H1 (cell line): ENCODE measurements around the gene PDE4D. TPM values are rescaled to one million over a fixed set of nuclear protein-coding genes. Genes with fewer than 3 reads are reported as not detected.

Experiments used
- CTCF ChIA-PET: fragments of 300-600 bp; sonication (Branson Sonifier 250); formaldehyde crosslinking; loops from one replicate; lab custom pipeline; 2021; ENCODE audit not compliant: partially characterized antibody; lab: Charles Lee
- POLR2A ChIA-PET: fragments of 300-600 bp; sonication (Branson Sonifier 250); formaldehyde crosslinking; loops from one replicate; lab custom pipeline; 2021; ENCODE audit warnings: inconsistent platforms; ENCODE audit not compliant: partially characterized antibody; lab: Charles Lee
- DNase-seq, 2 experiments: peaks; one replicate each; pipeline versions ENCODE4 v3.0.0 to v3.0.0-alpha.2; 2010 to 2022; ENCODE audit warnings: low spot score in 2 of 2, low read depth in 1 of 2, mixed read lengths in 1 of 2
- FAIRE-seq: peaks from 2 replicates; lab custom pipeline; 2011; peaks lifted over from hg19 to GRCh38; lab: Jason Lieb, UNC
- H2AFZ ChIP-seq: 2 replicates; pipeline ENCODE4 v1.8.1; 2012; ENCODE audit warnings: low read length, inconsistent platforms
- H2AK5ac ChIP-seq: 2 replicates; pipeline ENCODE4 v1.6.1; 2013; ENCODE audit warnings: low read depth, low read length
- H2BK120ac ChIP-seq: replicated peaks from 2 replicates; pipeline ENCODE3; 2013; ENCODE audit warnings: low read depth, low read length, inconsistent platforms
- H2BK12ac ChIP-seq: 2 replicates; pipeline ENCODE4 v1.6.1; 2013; ENCODE audit warnings: low read depth, low read length
- H2BK15ac ChIP-seq: 2 replicates; pipeline ENCODE4 v1.6.1; 2013; ENCODE audit warnings: low read length
- H2BK20ac ChIP-seq: 2 replicates; pipeline ENCODE4 v1.6.1; 2013; ENCODE audit warnings: low read length
- H2BK5ac ChIP-seq: 2 replicates; pipeline ENCODE4 v1.6.1; 2013; ENCODE audit warnings: low read depth, low read length
- H3K14ac ChIP-seq: 2 replicates; pipeline ENCODE4 v1.6.1; 2013; ENCODE audit warnings: inconsistent platforms; ENCODE audit not compliant: insufficient read length
- H3K18ac ChIP-seq: 2 replicates; pipeline ENCODE4 v1.6.1; 2013; ENCODE audit warnings: low read length; ENCODE audit errors: extremely low read depth
- H3K23ac ChIP-seq: 2 replicates; pipeline ENCODE4 v1.6.1; 2013; ENCODE audit warnings: inconsistent platforms; ENCODE audit not compliant: insufficient read length
- H3K23me2 ChIP-seq: 2 replicates; pipeline ENCODE4 v1.6.1; 2013; ENCODE audit warnings: low read depth, low read length
- H3K27ac ChIP-seq: 2 replicates; pipeline ENCODE4 v1.6.1; 2011; ENCODE audit warnings: low read depth, low read length, inconsistent platforms
- H3K27me3 ChIP-seq, 4 experiments: replicated peaks in 1 of 4; 1 replicate in 1 of 4; 2 replicates in 3 of 4; pipeline versions ENCODE4 v1.6.1 to v1.8.1; 2011 to 2013; ENCODE audit warnings: low read length in 3 of 4, mild to moderate bottlenecking in 3 of 4, inconsistent platforms in 2 of 4, mixed read lengths in 2 of 4, moderate library complexity in 1 of 4; ENCODE audit not compliant: control insufficient read depth in 3 of 4, insufficient read depth in 3 of 4; ENCODE audit errors: extremely low read depth in 1 of 4
- H3K36me3 ChIP-seq, 4 experiments: 2 replicates each; pipeline versions ENCODE4 v1.6.1 to v1.8.1; 2011 to 2013; ENCODE audit warnings: mild to moderate bottlenecking in 4 of 4, low read length in 3 of 4, moderate library complexity in 2 of 4, control low read depth in 1 of 4, inconsistent platforms in 1 of 4; ENCODE audit not compliant: insufficient read depth in 4 of 4, control insufficient read depth in 2 of 4
- H3K4ac ChIP-seq: replicated peaks from 2 replicates; pipeline ENCODE3; 2013; ENCODE audit warnings: low read length, low read depth, mixed read lengths, inconsistent platforms; ENCODE audit not compliant: insufficient read length
- H3K4me1 ChIP-seq, 4 experiments: replicated peaks in 1 of 4; 1 replicate in 1 of 4; 2 replicates in 3 of 4; pipeline versions ENCODE4 v1.6.1 to v1.8.1; 2011 to 2013; ENCODE audit warnings: low read length in 3 of 4, inconsistent platforms in 2 of 4, mixed read lengths in 1 of 4; ENCODE audit not compliant: insufficient read depth in 4 of 4, control insufficient read depth in 3 of 4
- H3K4me2 ChIP-seq, 2 experiments: 2 replicates each; pipeline versions ENCODE4 v1.6.1 to v1.8.1; 2011 to 2013; ENCODE audit warnings: low read depth in 2 of 2, low read length in 2 of 2, control low read depth in 1 of 2, inconsistent platforms in 1 of 2, mild to moderate bottlenecking in 1 of 2; ENCODE audit not compliant: insufficient read depth in 1 of 2
- H3K4me3 ChIP-seq, 4 experiments: fragments of 200-600, 300-600 bp in 1 of 4; sonication (generic), shearing (Covaris generic), sonication (Bioruptor Twin) in 1 of 4; 2 replicates each; pipeline versions ENCODE4 v1.5.1 to v1.8.1; 2011 to 2016; ENCODE audit warnings: low read length in 4 of 4, low read depth in 3 of 4, control low read depth in 2 of 4, inconsistent platforms in 2 of 4, mild to moderate bottlenecking in 2 of 4, mixed read lengths in 1 of 4, moderate library complexity in 1 of 4; ENCODE audit not compliant: insufficient read depth in 2 of 4; ENCODE audit errors: extremely low read depth in 1 of 4
- H3K56ac ChIP-seq: replicated peaks from 2 replicates; pipeline ENCODE3; 2013; ENCODE audit warnings: low read depth, mild to moderate bottlenecking, mixed read lengths, low read length, inconsistent platforms; ENCODE audit not compliant: insufficient read length
- H3K79me1 ChIP-seq: 2 replicates; pipeline ENCODE4 v1.6.1; 2013; ENCODE audit warnings: low read depth, low read length, control low read depth
- H3K79me2 ChIP-seq, 2 experiments: 2 replicates each; pipeline versions ENCODE4 v1.6.1 to v1.8.1; 2012 to 2013; ENCODE audit warnings: low read length in 2 of 2, mild to moderate bottlenecking in 2 of 2, inconsistent platforms in 1 of 2; ENCODE audit not compliant: insufficient read depth in 2 of 2, control insufficient read depth in 1 of 2
- H3K9ac ChIP-seq, 4 experiments: replicated peaks in 1 of 4; 1 replicate in 1 of 4; 2 replicates in 3 of 4; pipeline versions ENCODE4 v1.6.1 to v1.8.1; 2011 to 2013; ENCODE audit warnings: low read depth in 3 of 4, low read length in 3 of 4, control low read depth in 2 of 4, mild to moderate bottlenecking in 2 of 4, moderate library complexity in 2 of 4, inconsistent platforms in 1 of 4; ENCODE audit errors: extremely low read depth in 1 of 4
- H3K9me3 ChIP-seq, 2 experiments: 2 replicates each; pipeline versions ENCODE4 v1.6.1 to v1.8.1; 2012 to 2013; ENCODE audit warnings: mild to moderate bottlenecking in 2 of 2, moderate library complexity in 2 of 2, control low read depth in 1 of 2, inconsistent platforms in 1 of 2, low read depth in 1 of 2, low read length in 1 of 2, mixed read lengths in 1 of 2; ENCODE audit not compliant: insufficient read depth in 2 of 2
- H4K20me1 ChIP-seq, 2 experiments: replicated peaks in 1 of 2; 2 replicates each; pipeline versions ENCODE3 to v1.8.1; 2011 to 2013; ENCODE audit warnings: inconsistent platforms in 2 of 2, low read length in 2 of 2, mild to moderate bottlenecking in 1 of 2; ENCODE audit not compliant: insufficient read depth in 2 of 2, control insufficient read depth in 1 of 2
- H4K5ac ChIP-seq: 2 replicates; pipeline ENCODE4 v1.6.1; 2013; ENCODE audit warnings: low read length, low read depth, mixed read lengths, inconsistent platforms; ENCODE audit not compliant: insufficient read length
- H4K8ac ChIP-seq: 2 replicates; pipeline ENCODE4 v1.8.0; 2013; ENCODE audit warnings: mild to moderate bottlenecking, moderate library complexity, low read length, inconsistent platforms; ENCODE audit not compliant: insufficient read depth; ENCODE audit errors: extremely low read depth
- H4K91ac ChIP-seq: replicated peaks from 2 replicates; pipeline ENCODE3; 2013; ENCODE audit warnings: low read length, mixed read lengths, inconsistent platforms; ENCODE audit not compliant: insufficient read length
- WGBS, 2 experiments: shearing (Covaris generic) in 1 of 2; methylation state at CpG; one replicate each; pipeline versions ENCODE4 v1.1.6 to v1.1.7; 2013 to 2015; ENCODE audit warnings: low lambda C conversion rate in 2 of 2, mixed read lengths in 2 of 2, inconsistent platforms in 1 of 2, low coverage in 1 of 2, missing lambda C conversion rate in 1 of 2; ENCODE audit not compliant: insufficient replicate concordance in 2 of 2, insufficient coverage in 1 of 2, insufficient read length in 1 of 2; ENCODE audit errors: extremely low coverage in 1 of 2, missing lambda C conversion rate in 1 of 2; 5-methylcytosine and 5-hydroxymethylcytosine counted together
- polyA plus RNA-seq, 7 experiments: library from polyadenylated mRNA; depleted of rRNA in 3 of 7; stranded (reverse) in 5 of 7; unstranded in 2 of 7; fragments of >200 nt in 5 of 7; fragments of 200-250 nt in 2 of 7; gene quantifications; 1 replicate in 5 of 7; 2 replicates in 1 of 7; 4 replicates in 1 of 7; pipeline versions ENCODE4 v1.2.1 to v1.2.3, GENCODE V29; 2011 to 2013; ENCODE audit warnings: missing spikeins in 2 of 7, mixed read lengths in 2 of 7
- total RNA-seq: library from RNA; stranded (reverse); fragmentation: NEBNext Ultra II Directional; extraction: Animal tissue kit (Norgen Biotek cat#: 25700); gene quantifications from 2 replicates; pipeline ENCODE4 v1.2.1, GENCODE V29; 2021

The PDE4D gene
- total and polyA plus RNA-seq, 2 of the 8 experiments (the other 6 are each of a cell fraction or from before 2014, with no cell fraction given) = 2.3 to 3.7 TPM

DNA sequence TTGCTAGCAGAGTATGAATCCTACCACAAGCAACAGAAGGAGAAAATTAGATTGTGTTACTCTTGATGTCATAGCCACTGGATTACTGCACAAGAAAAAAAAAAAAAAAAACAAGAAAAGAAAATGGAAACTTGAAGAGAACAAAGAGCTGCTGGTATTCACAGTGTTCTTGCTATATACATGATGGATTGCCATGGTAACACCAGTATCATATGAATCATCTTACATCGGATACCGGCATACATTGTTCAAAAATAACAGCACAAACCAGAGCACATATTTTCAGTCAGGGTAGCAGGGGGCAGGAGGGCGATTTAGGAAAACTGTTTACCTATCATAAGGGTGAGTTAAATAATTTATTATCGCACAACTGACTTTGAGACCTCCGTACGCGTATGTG lies 472.9 kb downstream of the PDE4D start:
- POLR2A ChIA-PET = no interaction called here
- Histone ChIP-seq H3K56ac (no peak overlapping the region), H3K9ac (no peak overlapping the region)

More for the DNA sequence above, 472.9 kb downstream of the PDE4D start:
- Histone ChIP-seq H3K36me3 (no peaks in the 10 kb centered on the region), H2AK5ac (no peak overlapping the region), H3K4me1 (peaks cover 0 to 5% (median 1%) of the 10 kb centered on the region in 4 experiments; a peak in 2 of 7 replicates), H4K20me1 (no peaks in the 10 kb centered on the region), H2BK120ac (no peak overlapping the region), H3K23me2 (no peaks in the 10 kb centered on the region), H4K8ac (no peak overlapping the region), H3K14ac (no peak overlapping the region), H3K23ac (no peak overlapping the region), H2BK15ac (no peak overlapping the region), H3K4ac (no peak overlapping the region), H2BK5ac (no peak overlapping the region), H3K79me2 (no peaks in the 10 kb centered on the region), H3K9me3 (no peaks in the 10 kb centered on the region), H2BK12ac (no peak overlapping the region), H2BK20ac (no peak overlapping the region), H3K4me3 (no peak overlapping the region), H3K27me3 (no peaks in the 10 kb centered on the region), H3K27ac (no peak overlapping the region), H3K79me1 (no peaks in the 10 kb centered on the region), H3K4me2 (no peak overlapping the region), H4K5ac (no peak overlapping the region), H3K18ac (no peak overlapping the region), H4K91ac (no peak overlapping the region), H2AFZ (no peak overlapping the region)
- no peak for FAIRE-seq
- 91% methylated on average over 7 of the region's 7 CpGs; no CpG with 5 or more reads in 1 of the 2 experiments for WGBS, 2 experiments
- CTCF ChIA-PET = no interaction called here
- DNase-seq = no peak
